H1 (cell line): ENCODE measurements around the gene STXBP5L. TPM values are rescaled to one million over a fixed set of nuclear protein-coding genes. Genes with fewer than 3 reads are reported as not detected.
A peak's percentile ranks its signal among the peaks of the same experiment; 100 is the strongest.

Experiments
- CTCF ChIA-PET: fragments of 300-600 bp; sonication (Branson Sonifier 250); formaldehyde crosslinking; loops from one replicate; lab custom pipeline; 2021; ENCODE audit not compliant: partially characterized antibody; lab: Charles Lee
- POLR2A ChIA-PET: fragments of 300-600 bp; sonication (Branson Sonifier 250); formaldehyde crosslinking; loops from one replicate; lab custom pipeline; 2021; ENCODE audit warnings: inconsistent platforms; ENCODE audit not compliant: partially characterized antibody; lab: Charles Lee
- DNase-seq, 2 experiments: peaks; one replicate each; pipeline versions ENCODE4 v3.0.0 to v3.0.0-alpha.2; 2010 to 2022; ENCODE audit warnings: low spot score in 2 of 2, low read depth in 1 of 2, mixed read lengths in 1 of 2
- FAIRE-seq: peaks from 2 replicates; lab custom pipeline; 2011; peaks lifted over from hg19 to GRCh38; lab: Jason Lieb, UNC
- H2AFZ ChIP-seq: 2 replicates; pipeline ENCODE4 v1.8.1; 2012; ENCODE audit warnings: low read length, inconsistent platforms
- H2AK5ac ChIP-seq: 2 replicates; pipeline ENCODE4 v1.6.1; 2013; ENCODE audit warnings: low read depth, low read length
- H2BK120ac ChIP-seq: replicated peaks from 2 replicates; pipeline ENCODE3; 2013; ENCODE audit warnings: low read depth, low read length, inconsistent platforms
- H2BK12ac ChIP-seq: 2 replicates; pipeline ENCODE4 v1.6.1; 2013; ENCODE audit warnings: low read depth, low read length
- H2BK15ac ChIP-seq: 2 replicates; pipeline ENCODE4 v1.6.1; 2013; ENCODE audit warnings: low read length
- H2BK20ac ChIP-seq: 2 replicates; pipeline ENCODE4 v1.6.1; 2013; ENCODE audit warnings: low read length
- H2BK5ac ChIP-seq: 2 replicates; pipeline ENCODE4 v1.6.1; 2013; ENCODE audit warnings: low read depth, low read length
- H3K14ac ChIP-seq: 2 replicates; pipeline ENCODE4 v1.6.1; 2013; ENCODE audit warnings: inconsistent platforms; ENCODE audit not compliant: insufficient read length
- H3K18ac ChIP-seq: 2 replicates; pipeline ENCODE4 v1.6.1; 2013; ENCODE audit warnings: low read length; ENCODE audit errors: extremely low read depth
- H3K23ac ChIP-seq: 2 replicates; pipeline ENCODE4 v1.6.1; 2013; ENCODE audit warnings: inconsistent platforms; ENCODE audit not compliant: insufficient read length
- H3K23me2 ChIP-seq: 2 replicates; pipeline ENCODE4 v1.6.1; 2013; ENCODE audit warnings: low read depth, low read length
- H3K27ac ChIP-seq: 2 replicates; pipeline ENCODE4 v1.6.1; 2011; ENCODE audit warnings: low read depth, low read length, inconsistent platforms
- H3K27me3 ChIP-seq, 4 experiments: replicated peaks in 1 of 4; 1 replicate in 1 of 4; 2 replicates in 3 of 4; pipeline versions ENCODE4 v1.6.1 to v1.8.1; 2011 to 2013; ENCODE audit warnings: low read length in 3 of 4, mild to moderate bottlenecking in 3 of 4, inconsistent platforms in 2 of 4, mixed read lengths in 2 of 4, moderate library complexity in 1 of 4; ENCODE audit not compliant: control insufficient read depth in 3 of 4, insufficient read depth in 3 of 4; ENCODE audit errors: extremely low read depth in 1 of 4
- H3K36me3 ChIP-seq, 4 experiments: 2 replicates each; pipeline versions ENCODE4 v1.6.1 to v1.8.1; 2011 to 2013; ENCODE audit warnings: mild to moderate bottlenecking in 4 of 4, low read length in 3 of 4, moderate library complexity in 2 of 4, control low read depth in 1 of 4, inconsistent platforms in 1 of 4; ENCODE audit not compliant: insufficient read depth in 4 of 4, control insufficient read depth in 2 of 4
- H3K4ac ChIP-seq: replicated peaks from 2 replicates; pipeline ENCODE3; 2013; ENCODE audit warnings: low read length, low read depth, mixed read lengths, inconsistent platforms; ENCODE audit not compliant: insufficient read length
- H3K4me1 ChIP-seq, 4 experiments: replicated peaks in 1 of 4; 1 replicate in 1 of 4; 2 replicates in 3 of 4; pipeline versions ENCODE4 v1.6.1 to v1.8.1; 2011 to 2013; ENCODE audit warnings: low read length in 3 of 4, inconsistent platforms in 2 of 4, mixed read lengths in 1 of 4; ENCODE audit not compliant: insufficient read depth in 4 of 4, control insufficient read depth in 3 of 4
- H3K4me2 ChIP-seq, 2 experiments: 2 replicates each; pipeline versions ENCODE4 v1.6.1 to v1.8.1; 2011 to 2013; ENCODE audit warnings: low read depth in 2 of 2, low read length in 2 of 2, control low read depth in 1 of 2, inconsistent platforms in 1 of 2, mild to moderate bottlenecking in 1 of 2; ENCODE audit not compliant: insufficient read depth in 1 of 2
- H3K4me3 ChIP-seq, 4 experiments: fragments of 200-600, 300-600 bp in 1 of 4; sonication (generic), shearing (Covaris generic), sonication (Bioruptor Twin) in 1 of 4; 2 replicates each; pipeline versions ENCODE4 v1.5.1 to v1.8.1; 2011 to 2016; ENCODE audit warnings: low read length in 4 of 4, low read depth in 3 of 4, control low read depth in 2 of 4, inconsistent platforms in 2 of 4, mild to moderate bottlenecking in 2 of 4, mixed read lengths in 1 of 4, moderate library complexity in 1 of 4; ENCODE audit not compliant: insufficient read depth in 2 of 4; ENCODE audit errors: extremely low read depth in 1 of 4
- H3K56ac ChIP-seq: replicated peaks from 2 replicates; pipeline ENCODE3; 2013; ENCODE audit warnings: low read depth, mild to moderate bottlenecking, mixed read lengths, low read length, inconsistent platforms; ENCODE audit not compliant: insufficient read length
- H3K79me1 ChIP-seq: 2 replicates; pipeline ENCODE4 v1.6.1; 2013; ENCODE audit warnings: low read depth, low read length, control low read depth
- H3K79me2 ChIP-seq, 2 experiments: 2 replicates each; pipeline versions ENCODE4 v1.6.1 to v1.8.1; 2012 to 2013; ENCODE audit warnings: low read length in 2 of 2, mild to moderate bottlenecking in 2 of 2, inconsistent platforms in 1 of 2; ENCODE audit not compliant: insufficient read depth in 2 of 2, control insufficient read depth in 1 of 2
- H3K9ac ChIP-seq, 4 experiments: replicated peaks in 1 of 4; 1 replicate in 1 of 4; 2 replicates in 3 of 4; pipeline versions ENCODE4 v1.6.1 to v1.8.1; 2011 to 2013; ENCODE audit warnings: low read depth in 3 of 4, low read length in 3 of 4, control low read depth in 2 of 4, mild to moderate bottlenecking in 2 of 4, moderate library complexity in 2 of 4, inconsistent platforms in 1 of 4; ENCODE audit errors: extremely low read depth in 1 of 4
- H3K9me3 ChIP-seq, 2 experiments: 2 replicates each; pipeline versions ENCODE4 v1.6.1 to v1.8.1; 2012 to 2013; ENCODE audit warnings: mild to moderate bottlenecking in 2 of 2, moderate library complexity in 2 of 2, control low read depth in 1 of 2, inconsistent platforms in 1 of 2, low read depth in 1 of 2, low read length in 1 of 2, mixed read lengths in 1 of 2; ENCODE audit not compliant: insufficient read depth in 2 of 2
- H4K20me1 ChIP-seq, 2 experiments: replicated peaks in 1 of 2; 2 replicates each; pipeline versions ENCODE3 to v1.8.1; 2011 to 2013; ENCODE audit warnings: inconsistent platforms in 2 of 2, low read length in 2 of 2, mild to moderate bottlenecking in 1 of 2; ENCODE audit not compliant: insufficient read depth in 2 of 2, control insufficient read depth in 1 of 2
- H4K5ac ChIP-seq: 2 replicates; pipeline ENCODE4 v1.6.1; 2013; ENCODE audit warnings: low read length, low read depth, mixed read lengths, inconsistent platforms; ENCODE audit not compliant: insufficient read length
- H4K8ac ChIP-seq: 2 replicates; pipeline ENCODE4 v1.8.0; 2013; ENCODE audit warnings: mild to moderate bottlenecking, moderate library complexity, low read length, inconsistent platforms; ENCODE audit not compliant: insufficient read depth; ENCODE audit errors: extremely low read depth
- H4K91ac ChIP-seq: replicated peaks from 2 replicates; pipeline ENCODE3; 2013; ENCODE audit warnings: low read length, mixed read lengths, inconsistent platforms; ENCODE audit not compliant: insufficient read length
- ASH2L ChIP-seq: fragments of 200-600, 300-600 bp; sonication (generic); IDR thresholded peaks from one replicate; pipeline ENCODE4 v1.7.1; 2017; ENCODE audit warnings: low read length
- RAD21 ChIP-seq, 2 experiments: IDR thresholded peaks in 1 of 2; conservative IDR thresholded peaks in 1 of 2; 2 replicates each; pipeline ENCODE4 v1.6.1; 2011; ENCODE audit warnings: low read depth in 2 of 2, low read length in 2 of 2, improper control_type of control experiment in 1 of 2, inconsistent platforms in 1 of 2, mild to moderate bottlenecking in 1 of 2, moderate library complexity in 1 of 2
- WGBS, 2 experiments: shearing (Covaris generic) in 1 of 2; methylation state at CpG; one replicate each; pipeline versions ENCODE4 v1.1.6 to v1.1.7; 2013 to 2015; ENCODE audit warnings: low lambda C conversion rate in 2 of 2, mixed read lengths in 2 of 2, inconsistent platforms in 1 of 2, low coverage in 1 of 2, missing lambda C conversion rate in 1 of 2; ENCODE audit not compliant: insufficient replicate concordance in 2 of 2, insufficient coverage in 1 of 2, insufficient read length in 1 of 2; ENCODE audit errors: extremely low coverage in 1 of 2, missing lambda C conversion rate in 1 of 2; 5-methylcytosine and 5-hydroxymethylcytosine counted together
- polyA plus RNA-seq, 7 experiments: library from polyadenylated mRNA; depleted of rRNA in 3 of 7; stranded (reverse) in 5 of 7; unstranded in 2 of 7; fragments of >200 nt in 5 of 7; fragments of 200-250 nt in 2 of 7; gene quantifications; 1 replicate in 5 of 7; 2 replicates in 1 of 7; 4 replicates in 1 of 7; pipeline versions ENCODE4 v1.2.1 to v1.2.3, GENCODE V29; 2011 to 2013; ENCODE audit warnings: missing spikeins in 2 of 7, mixed read lengths in 2 of 7
- total RNA-seq: library from RNA; stranded (reverse); fragmentation: NEBNext Ultra II Directional; extraction: Animal tissue kit (Norgen Biotek cat#: 25700); gene quantifications from 2 replicates; pipeline ENCODE4 v1.2.1, GENCODE V29; 2021

Gene STXBP5L
- total and polyA plus RNA-seq, 2 of the 8 experiments (the other 6 are each of a cell fraction or from before 2014, with no cell fraction given), result 2.0 to 6.0 TPM

DNA sequence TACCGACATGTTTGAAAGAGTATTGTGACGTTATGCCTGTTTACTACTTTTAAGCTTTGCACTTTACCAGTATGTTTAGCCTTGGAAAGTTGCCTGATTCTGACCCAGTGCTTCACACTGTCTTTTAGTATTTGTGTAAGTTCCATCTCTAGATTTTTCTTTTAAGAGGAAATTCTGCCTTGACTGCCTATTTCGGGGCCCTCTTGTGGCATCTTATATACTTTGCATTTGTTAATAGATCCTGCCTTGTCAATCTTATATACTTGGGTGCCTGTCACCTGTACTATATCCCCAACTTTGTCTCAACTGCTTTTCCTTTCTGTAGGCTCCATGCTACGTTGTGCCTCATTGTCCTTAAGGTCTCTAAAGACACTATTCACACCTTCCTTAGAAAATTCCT, 244.6 kb downstream of the STXBP5L start:
- ChIA-PET POLR2A (no interaction called here), CTCF (no interaction called here)
- H3K4me2 ChIP-seq, result no peak overlapping the region
- H4K5ac ChIP-seq, result no peak overlapping the region
- no peak overlapping the region for H2BK5ac ChIP-seq
- no peak overlapping the region for H2BK15ac ChIP-seq
- no peaks in the 10 kb centered on the region for H3K79me1 ChIP-seq
- peaks cover 0 to 2% (median 0%) of the 10 kb centered on the region in 4 experiments; a peak in 1 of 8 replicates for H3K36me3 ChIP-seq
- no peak overlapping the region for H3K27ac ChIP-seq
- no peak overlapping the region for H2AK5ac ChIP-seq
- no peak overlapping the region for H3K14ac ChIP-seq
- peaks cover 0 to 4% (median 2%) of the 10 kb centered on the region in 4 experiments; a peak in 2 of 7 replicates for H3K4me1 ChIP-seq
- H3K4me3 ChIP-seq, result no peak overlapping the region
- no peaks in the 10 kb centered on the region for H3K23me2 ChIP-seq
- no peak overlapping the region for H3K56ac ChIP-seq
- H2BK120ac ChIP-seq, result no peak overlapping the region
- 78% methylated on average over 4 of the region's 4 CpGs; no CpG with 5 or more reads in 1 of the 2 experiments for WGBS, 2 experiments
- H3K4ac ChIP-seq, result no peak overlapping the region
- no peak overlapping the region for H2BK12ac ChIP-seq
- no peak for TF ChIP-seq ASH2L
- peak in 1 of 2 experiments; percentile 37; a peak in 2 of 4 replicates for TF ChIP-seq RAD21 (IDR thresholded peaks at IDR 0.05 in 1 of 2, conservative IDR thresholded peaks at IDR 0.05 in 1 of 2; ENCODE audit: low read depth in 2 of 2, low read length in 2 of 2)
- TF ChIP-seq, all 59 proteins: peak for 1
- Histone ChIP-seq H3K27me3 (no peaks in the 10 kb centered on the region), H3K23ac (no peak overlapping the region), H3K9ac (no peak overlapping the region), H3K9me3 (no peaks in the 10 kb centered on the region), H2AFZ (no peak overlapping the region), H4K20me1 (no peaks in the 10 kb centered on the region), H3K18ac (no peak overlapping the region), H4K91ac (no peak overlapping the region), H2BK20ac (no peak overlapping the region), H3K79me2 (no peaks in the 10 kb centered on the region), H4K8ac (no peak overlapping the region)
- no peak for FAIRE-seq
- DNase-seq, result no peak
